T-cell (primary cell): ENCODE measurements around the gene TPPP. TPM values are rescaled to one million over a fixed set of nuclear protein-coding genes. Genes with fewer than 3 reads are reported as not detected.

Experiments used
- ATAC-seq, 4 experiments: fragments of 200-7000 bp in 3 of 4; fragments of 150-1000 bp in 1 of 4; cut with Tn5 transposase; replicated peaks in 1 of 4; 1 replicate in 3 of 4; 2 replicates in 1 of 4; pipeline ENCODE4 v1.10.0; 2021; ENCODE audit warnings: moderate library complexity in 3 of 4, mild to moderate bottlenecking in 2 of 4, moderate number of reproducible peaks in 1 of 4
- CTCF ChIA-PET, 2 donors: fragments of 300-600 bp; sonication (Branson Sonifier 250); formaldehyde crosslinking; loops; one replicate each; lab custom pipeline; 2022; ENCODE audit warnings: antibody characterized with exemption in 2 of 2; lab: Charles Lee
- POLR2A ChIA-PET, 2 donors: fragments of 300-600 bp; sonication (Branson Sonifier 250); formaldehyde crosslinking; loops; one replicate each; lab custom pipeline; 2022; ENCODE audit warnings: antibody characterized with exemption in 2 of 2; lab: Charles Lee
- DNase-seq, 35 experiments: peaks; one replicate each; pipeline versions ENCODE4 v3.0.0 to v3.0.0-alpha.2; 2013 to 2023
- H3K27ac ChIP-seq: one replicate; pipeline ENCODE4 v1.5.1; 2013; ENCODE audit warnings: low read length
- H3K27me3 ChIP-seq, 2 experiments: replicated peaks in 1 of 2; 1 replicate in 1 of 2; 2 replicates in 1 of 2; pipeline versions ENCODE4 v1.6.1 to v1.7.0; 2013; ENCODE audit warnings: low read length in 1 of 2, mixed read lengths in 1 of 2; ENCODE audit not compliant: control insufficient read depth in 2 of 2, insufficient read depth in 2 of 2; ENCODE audit errors: extremely low read depth in 1 of 2
- H3K36me3 ChIP-seq, 2 donors: 1 replicate in 1 of 2; 2 replicates in 1 of 2; pipeline versions ENCODE4 v1.6.1 to v1.7.0; 2013; ENCODE audit warnings: low read length in 1 of 2; ENCODE audit not compliant: control insufficient read depth in 2 of 2, insufficient read depth in 1 of 2; ENCODE audit errors: extremely low read depth in 1 of 2
- H3K4me1 ChIP-seq, 2 experiments: 1 replicate in 1 of 2; 2 replicates in 1 of 2; pipeline versions ENCODE4 v1.6.1 to v1.7.0; 2013; ENCODE audit warnings: low read length in 2 of 2, mixed read lengths in 1 of 2; ENCODE audit not compliant: insufficient read depth in 2 of 2, control insufficient read depth in 1 of 2; ENCODE audit errors: extremely low read depth in 1 of 2
- H3K4me3 ChIP-seq, 2 donors: 1 replicate in 1 of 2; 2 replicates in 1 of 2; pipeline versions ENCODE4 v1.5.1 to v1.7.0; 2013; ENCODE audit warnings: mild to moderate bottlenecking in 2 of 2, low read length in 1 of 2, moderate library complexity in 1 of 2; ENCODE audit not compliant: control insufficient read depth in 1 of 2; ENCODE audit errors: extremely low read depth in 1 of 2
- H3K9me3 ChIP-seq: 2 replicates; pipeline ENCODE4 v1.7.0; 2013
- H3K27ac Mint-ChIP-seq, 2 donors: one replicate each; pipeline ENCODE4 v1.8.0; 2020 to 2021; ENCODE audit warnings: mild to moderate bottlenecking in 2 of 2, mixed read lengths in 2 of 2
- H3K27me3 Mint-ChIP-seq, 2 donors: one replicate each; pipeline ENCODE4 v1.8.0; 2021 to 2022; ENCODE audit warnings: mixed read lengths in 2 of 2
- H3K36me3 Mint-ChIP-seq: one replicate; pipeline ENCODE4 v1.8.0; 2021; ENCODE audit warnings: mixed read lengths
- H3K4me1 Mint-ChIP-seq, 3 donors: one replicate each; pipeline ENCODE4 v1.8.0; 2020 to 2022; ENCODE audit warnings: mixed read lengths in 3 of 3, mild to moderate bottlenecking in 1 of 3
- H3K4me3 Mint-ChIP-seq, 3 donors: one replicate each; pipeline ENCODE4 v1.8.0; 2020 to 2022; ENCODE audit warnings: mild to moderate bottlenecking in 3 of 3, mixed read lengths in 3 of 3, moderate library complexity in 3 of 3
- H3K9me3 Mint-ChIP-seq, 3 donors: one replicate each; pipeline ENCODE4 v1.8.0; 2020 to 2022; ENCODE audit warnings: mixed read lengths in 3 of 3
- WGBS: methylation state at CpG from one replicate; pipeline ENCODE4 v1.1.5; 2013; ENCODE audit warnings: missing lambda C conversion rate; ENCODE audit not compliant: insufficient coverage; 5-methylcytosine and 5-hydroxymethylcytosine counted together
- total RNA-seq, 35 experiments: library from RNA in 6 of 35; stranded (reverse) in 6 of 35; fragments of 120-200 nt in 1 of 35; gene quantifications; one replicate each; pipeline versions ENCODE4 v1.2.1 to v1.2.4 and lab custom pipeline; 2013 to 2026

Gene TPPP
- total RNA-seq, 5 donors from 2014 or later (not counting 1 experiment from before 2014, with no cell fraction given): 0.73 to 8.2 (median 1.1) TPM

- DNase-seq (no peak), ATAC-seq (no peak)
- Mint-ChIP-seq H3K9me3 (no peaks in the 10 kb centered on the region), H3K27me3 (no peaks in the 10 kb centered on the region), H3K4me1 (no peaks in the 10 kb centered on the region), H3K4me3 (no peak overlapping the region), H3K27ac (no peak overlapping the region), H3K36me3 (peaks cover 58% of the 10 kb centered on the region)
- ChIA-PET POLR2A (no interaction called here), CTCF (no interaction called here)
- peaks cover 10 to 20% of the 10 kb centered on the region in 2 donors for H3K36me3 ChIP-seq
- H3K27ac ChIP-seq: no peak overlapping the region
- no peaks in the 10 kb centered on the region for H3K9me3 ChIP-seq
- WGBS: 86% methylated on average over 6 of the region's 13 CpGs
- H3K4me1 ChIP-seq: no peaks in the 10 kb centered on the region
- no peaks in the 10 kb centered on the region for H3K27me3 ChIP-seq
- no peak overlapping the region for H3K4me3 ChIP-seq
Measured at GRCh38 chr5:655406-655805, 37.7 kb downstream of the TPPP start.

GRCh38 chr5:654071-654778 is 38.9 kb downstream of the TPPP start:
- Histone ChIP-seq H3K4me1 (no peaks in the 10 kb centered on the region), H3K27me3 (no peaks in the 10 kb centered on the region), H3K27ac (no peak overlapping the region), H3K36me3 (peaks cover 7 to 12% of the 10 kb centered on the region in 2 donors), H3K9me3 (no peaks in the 10 kb centered on the region), H3K4me3 (no peak overlapping the region)
- Mint-ChIP-seq H3K4me3 (no peak overlapping the region), H3K4me1 (no peaks in the 10 kb centered on the region), H3K9me3 (no peaks in the 10 kb centered on the region), H3K36me3 (peaks cover 49% of the 10 kb centered on the region), H3K27me3 (no peaks in the 10 kb centered on the region), H3K27ac (no peak overlapping the region)
- ChIA-PET POLR2A (no interaction called here), CTCF (interaction anchor here in 1 of 2 donors (0.5 to 0.6 kb wide), 2 partner anchors 17 to 519 kb away, joined by 3 read pairs; no protein-coding TSS in a partner anchor)
- ATAC-seq (no peak), DNase-seq (no peak)
- 95% methylated on average over 15 of the region's 17 CpGs for WGBS

- ChIA-PET POLR2A (no interaction called here), CTCF (no interaction called here)
- Histone ChIP-seq H3K9me3 (no peaks in the 10 kb centered on the region), H3K27me3 (no peaks in the 10 kb centered on the region), H3K4me1 (no peaks in the 10 kb centered on the region), H3K27ac (no peak overlapping the region), H3K4me3 (no peak overlapping the region), H3K36me3 (peaks cover 8 to 10% of the 10 kb centered on the region in 2 donors)
- DNase-seq: no peak
- Mint-ChIP-seq H3K4me1 (no peaks in the 10 kb centered on the region), H3K27me3 (no peaks in the 10 kb centered on the region), H3K9me3 (no peaks in the 10 kb centered on the region), H3K4me3 (no peak overlapping the region), H3K27ac (no peak overlapping the region), H3K36me3 (peaks cover 41% of the 10 kb centered on the region)
- ATAC-seq: no peak
- WGBS: 96% methylated on average over 9 of the region's 11 CpGs
Measured at GRCh38 chr5:652773-653350, 40.3 kb downstream of the TPPP start.

GRCh38 chr5:652023-652515 is 41.1 kb downstream of the TPPP start:
- Histone ChIP-seq H3K36me3 (peaks cover 6 to 11% of the 10 kb centered on the region in 2 donors), H3K27me3 (no peaks in the 10 kb centered on the region), H3K4me3 (no peak overlapping the region), H3K4me1 (no peaks in the 10 kb centered on the region), H3K27ac (no peak overlapping the region), H3K9me3 (no peaks in the 10 kb centered on the region)
- Mint-ChIP-seq H3K4me1 (no peaks in the 10 kb centered on the region), H3K4me3 (no peak overlapping the region), H3K9me3 (no peaks in the 10 kb centered on the region), H3K27me3 (no peaks in the 10 kb centered on the region), H3K36me3 (peaks cover 33% of the 10 kb centered on the region), H3K27ac (no peak overlapping the region)
- WGBS: 100% methylated on average over 1 of the region's 8 CpGs
- DNase-seq: no peak
- POLR2A ChIA-PET: no interaction called here
- no peak for ATAC-seq
- CTCF ChIA-PET: no interaction called here

- POLR2A ChIA-PET: no interaction called here
- Histone ChIP-seq H3K36me3 (peaks cover 9 to 11% of the 10 kb centered on the region in 2 donors), H3K4me3 (no peak overlapping the region), H3K27ac (peak overlapping the region; percentile 12), H3K4me1 (no peaks in the 10 kb centered on the region), H3K27me3 (no peaks in the 10 kb centered on the region), H3K9me3 (no peaks in the 10 kb centered on the region)
- no peak overlapping the region for H3K27ac Mint-ChIP-seq
- CTCF ChIA-PET: no interaction called here
- no peaks in the 10 kb centered on the region for H3K27me3 Mint-ChIP-seq
- no peak for ATAC-seq
- 95% methylated on average over 9 of the region's 16 CpGs for WGBS
- DNase-seq: no peak
- H3K9me3 Mint-ChIP-seq: no peaks in the 10 kb centered on the region
- no peaks in the 10 kb centered on the region for H3K4me1 Mint-ChIP-seq
- no peak overlapping the region for H3K4me3 Mint-ChIP-seq
- peaks cover 27% of the 10 kb centered on the region for H3K36me3 Mint-ChIP-seq
Measured at GRCh38 chr5:651296-652022, 41.7 kb downstream of the TPPP start.

- H3K4me1 ChIP-seq: no peaks in the 10 kb centered on the region
- Mint-ChIP-seq H3K36me3 (peaks cover 19% of the 10 kb centered on the region), H3K9me3 (no peaks in the 10 kb centered on the region), H3K4me1 (no peaks in the 10 kb centered on the region), H3K27ac (no peak overlapping the region), H3K27me3 (no peaks in the 10 kb centered on the region), H3K4me3 (no peak overlapping the region)
- CTCF ChIA-PET: interaction anchor here in 1 of 2 donors (0.6 kb wide), 1 partner anchor 479 kb away, joined by 3 read pairs; no protein-coding TSS in a partner anchor
- no peaks in the 10 kb centered on the region for H3K27me3 ChIP-seq
- H3K9me3 ChIP-seq: no peaks in the 10 kb centered on the region
- no peak for ATAC-seq
- no peak overlapping the region for H3K27ac ChIP-seq
- DNase-seq: no peak
- WGBS: 99% methylated on average over 8 of the region's 9 CpGs
- H3K4me3 ChIP-seq: no peak overlapping the region
- H3K36me3 ChIP-seq: peaks cover 9 to 11% of the 10 kb centered on the region in 2 donors
- POLR2A ChIA-PET: no interaction called here
Measured at GRCh38 chr5:647727-648126, 45.4 kb downstream of the TPPP start.
